Lower lobe of right lung (tissue), 2 donors: ENCODE results near the gene PXDC1. TPM values are rescaled to one million over a fixed set of nuclear protein-coding genes. Genes with fewer than 3 reads are reported as not detected.

Experiments
- ATAC-seq, 2 donors: fragments of 200-7000 bp; cut with Tn5 transposase; one replicate each; pipeline ENCODE4 v1.9.1; 2020 to 2022; ENCODE audit warnings: mild to moderate bottlenecking in 2 of 2, moderate library complexity in 2 of 2
- DNase-seq: peaks from one replicate; pipeline ENCODE4 v3.0.0-alpha.2; 2020
- H3K27ac ChIP-seq: fragments of 200-600 bp; one replicate; pipeline ENCODE4 v1.8.0; 2022
- H3K27me3 ChIP-seq: fragments of 200-600 bp; one replicate; pipeline ENCODE4 v1.8.0; 2022; ENCODE audit warnings: low read depth
- H3K36me3 ChIP-seq: fragments of 200-600 bp; one replicate; pipeline ENCODE4 v1.8.0; 2022; ENCODE audit warnings: mild to moderate bottlenecking
- H3K4me1 ChIP-seq: fragments of 200-600 bp; one replicate; pipeline ENCODE4 v1.8.0; 2022
- H3K4me3 ChIP-seq: fragments of 200-600 bp; one replicate; pipeline ENCODE4 v1.8.0; 2022; ENCODE audit warnings: mild to moderate bottlenecking
- H3K9me3 ChIP-seq: fragments of 200-600 bp; one replicate; pipeline ENCODE4 v1.8.0; 2022
- CTCF ChIP-seq: fragments of 200-600 bp; IDR thresholded peaks from one replicate; pipeline ENCODE4 v1.8.0; 2022; ENCODE audit warnings: antibody characterized with exemption, mild to moderate bottlenecking
- intact Hi-C: fragments of 100-400 bp; cut with DNase I; formaldehyde crosslinking; loops from one replicate; pipeline ENCODE4 v1.11.0; 2022
- total RNA-seq: library from RNA; stranded (reverse); fragmentation: NEBNext Ultra II Directional; extraction: Animal tissue kit (Norgen Biotek cat#: 25700); gene quantifications from one replicate; pipeline ENCODE4 v1.2.1, GENCODE V29; 2021
- donor health status: DM: no; HTN: yes; CAD: no; lungs with severe emphysema.

The PXDC1 gene
- total RNA-seq, 1 donor from 2014 or later: 50.9 TPM

- peaks cover 84% of the 10 kb centered on the region for H3K4me1 ChIP-seq
- DNase-seq (no peak), ATAC-seq (no peak)
- H3K27me3 ChIP-seq: no peaks in the 10 kb centered on the region
- H3K9me3 ChIP-seq: no peaks in the 10 kb centered on the region
- H3K36me3 ChIP-seq: peaks cover 5% of the 10 kb centered on the region
- H3K27ac ChIP-seq: no peak overlapping the region
- TF ChIP-seq CTCF: no peak
- intact Hi-C loops: no loop called here
- H3K4me3 ChIP-seq: no peak overlapping the region
Measured at GRCh38 chr6:3745566-3746118, 5.9 kb downstream of the PXDC1 start.

GRCh38 chr6:3744901-3745470, 6.5 kb downstream of the PXDC1 start:
- DNase-seq: no peak
- TF ChIP-seq CTCF: no peak
- H3K4me3 ChIP-seq: no peak overlapping the region
- peaks cover 5% of the 10 kb centered on the region for H3K36me3 ChIP-seq
- no peak for ATAC-seq
- intact Hi-C loops: no loop called here
- no peaks in the 10 kb centered on the region for H3K27me3 ChIP-seq
- no peaks in the 10 kb centered on the region for H3K9me3 ChIP-seq
- H3K27ac ChIP-seq: no peak overlapping the region
- peaks cover 87% of the 10 kb centered on the region for H3K4me1 ChIP-seq

- ATAC-seq (no peak), DNase-seq (no peak)
- Histone ChIP-seq H3K27me3 (no peaks in the 10 kb centered on the region), H3K9me3 (no peaks in the 10 kb centered on the region), H3K4me1 (peaks cover 87% of the 10 kb centered on the region), H3K27ac (peak overlapping the region; percentile 72), H3K4me3 (no peak overlapping the region), H3K36me3 (peaks cover 5% of the 10 kb centered on the region)
- no peak for TF ChIP-seq CTCF
- intact Hi-C loops: no loop called here
Measured at GRCh38 chr6:3744211-3744900, 7.2 kb downstream of the PXDC1 start.

- Histone ChIP-seq H3K27ac (peak overlapping the region; percentile 72), H3K4me1 (peaks cover 84% of the 10 kb centered on the region), H3K36me3 (peaks cover 7% of the 10 kb centered on the region), H3K9me3 (no peaks in the 10 kb centered on the region), H3K27me3 (no peaks in the 10 kb centered on the region), H3K4me3 (no peak overlapping the region)
- DNase-seq (no peak), ATAC-seq (no peak)
- TF ChIP-seq CTCF: no peak
- intact Hi-C loops: no loop called here
Measured at GRCh38 chr6:3743541-3743940, 8.0 kb downstream of the PXDC1 start.

DNA sequence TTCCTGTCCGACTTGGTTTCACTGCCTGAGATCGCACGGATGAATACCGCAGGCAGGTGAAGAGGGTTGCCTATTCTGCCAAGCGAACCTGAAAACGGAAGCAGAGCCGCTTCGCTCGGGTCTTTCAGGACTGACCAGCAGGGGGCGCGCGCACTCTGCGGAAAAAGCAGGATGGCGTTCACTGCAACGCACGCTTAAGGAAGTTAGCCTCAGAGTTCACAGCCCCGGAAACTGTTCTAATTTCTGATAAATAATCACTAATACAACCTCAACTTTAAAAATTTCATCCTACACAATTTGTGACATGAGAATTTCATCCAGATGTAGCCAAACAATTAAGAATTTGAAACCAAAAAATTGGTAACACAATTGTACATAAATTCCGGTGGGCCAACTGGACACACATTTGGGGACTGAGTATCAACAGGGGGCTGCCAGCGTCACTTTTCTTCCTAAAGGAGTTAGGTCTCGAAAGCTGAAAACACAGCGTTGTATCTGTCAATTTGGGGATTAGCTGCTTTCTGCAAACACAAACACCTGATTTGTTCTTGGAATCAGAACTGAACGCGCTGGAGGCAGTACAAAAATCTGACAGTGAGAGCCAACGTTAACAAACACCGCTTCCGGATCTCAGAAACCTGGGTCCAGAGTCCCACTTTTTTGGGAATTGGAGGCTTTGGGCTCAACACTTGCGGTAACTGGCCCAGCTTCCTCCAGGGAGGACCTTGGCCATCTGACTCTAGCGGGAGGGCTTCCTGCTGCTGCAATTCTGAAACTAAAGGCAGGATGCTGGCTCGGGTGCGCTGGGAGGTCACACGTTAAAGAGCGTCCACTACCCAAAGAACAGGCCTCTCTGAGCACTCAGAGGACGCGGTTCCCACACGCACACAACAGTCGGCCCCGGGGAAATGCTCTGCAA, 8.8 kb downstream of the PXDC1 start:
- DNase-seq (peak; percentile 91), ATAC-seq (peak; percentile 87 to 89)
- H3K27me3 ChIP-seq: no peaks in the 10 kb centered on the region
- H3K9me3 ChIP-seq: no peaks in the 10 kb centered on the region
- intact Hi-C loops: no loop called here
- peak overlapping the region; percentile 23 for H3K4me3 ChIP-seq
- TF ChIP-seq CTCF: peak; percentile 92
- peak overlapping the region; percentile 72 for H3K27ac ChIP-seq
- H3K36me3 ChIP-seq: peaks cover 15% of the 10 kb centered on the region
- peaks cover 75% of the 10 kb centered on the region for H3K4me1 ChIP-seq
